H9 (cell line): Measurements from ENCODE around the gene BPIFB3. TPM values are rescaled to one million over a fixed set of nuclear protein-coding genes. Genes with fewer than 3 reads are reported as not detected.
"Not testable (repeated sequence)": the region's sequence is repeated elsewhere in the genome, so short reads cannot be mapped to it uniquely, and the experiment has no call there.

Experiments
- DNase-seq: peaks from one replicate; pipeline ENCODE4 v3.0.0-alpha.2; 2017
- H2AFZ ChIP-seq: one replicate; pipeline ENCODE4 v1.6.1; 2013; ENCODE audit warnings: mild to moderate bottlenecking, low read length, control low read depth, moderate library complexity
- H2AK5ac ChIP-seq: 2 replicates; pipeline ENCODE4 v1.6.1; 2013; ENCODE audit warnings: low read length, control low read depth, mixed read lengths; ENCODE audit not compliant: insufficient read length
- H2BK120ac ChIP-seq: one replicate; pipeline ENCODE4 v1.6.1; 2013; ENCODE audit warnings: low read depth, mild to moderate bottlenecking, low read length, control low read depth, inconsistent platforms; ENCODE audit not compliant: poor library complexity, severe bottlenecking
- H2BK12ac ChIP-seq: 2 replicates; pipeline ENCODE4 v1.6.1; 2013; ENCODE audit warnings: low read length, control low read depth, mixed read lengths, low read depth; ENCODE audit not compliant: insufficient read length
- H2BK15ac ChIP-seq: 2 replicates; pipeline ENCODE4 v1.6.1; 2013; ENCODE audit warnings: low read depth, low read length, control low read depth
- H2BK20ac ChIP-seq: one replicate; pipeline ENCODE4 v1.6.1; 2013; ENCODE audit warnings: low read depth, mild to moderate bottlenecking, low read length, control low read depth, inconsistent platforms; ENCODE audit not compliant: poor library complexity, severe bottlenecking
- H2BK5ac ChIP-seq: 2 replicates; pipeline ENCODE4 v1.6.1; 2013; ENCODE audit warnings: low read length, control low read depth, mixed read lengths; ENCODE audit not compliant: insufficient read length
- H3K14ac ChIP-seq: 2 replicates; pipeline ENCODE4 v1.6.1; 2013; ENCODE audit warnings: low read length, control low read depth; ENCODE audit not compliant: insufficient read depth
- H3K18ac ChIP-seq: 2 replicates; pipeline ENCODE4 v1.6.1; 2013; ENCODE audit warnings: low read depth, mild to moderate bottlenecking, mixed read lengths, low read length, control low read depth; ENCODE audit not compliant: insufficient read length
- H3K23ac ChIP-seq: 2 replicates; pipeline ENCODE4 v1.6.1; 2013; ENCODE audit warnings: low read length, control low read depth, mixed read lengths, low read depth; ENCODE audit not compliant: insufficient read length
- H3K23me2 ChIP-seq: 2 replicates; pipeline ENCODE4 v1.6.1; 2013; ENCODE audit warnings: low read depth, mild to moderate bottlenecking, mixed read lengths, low read length, control low read depth; ENCODE audit not compliant: insufficient read length, poor library complexity, severe bottlenecking
- H3K27ac ChIP-seq: 2 replicates; pipeline ENCODE4 v1.5.1; 2013; ENCODE audit warnings: low read length, control low read depth, mixed read lengths, low read depth; ENCODE audit not compliant: insufficient read length
- H3K27me3 ChIP-seq: 2 replicates; pipeline ENCODE4 v1.6.1; 2013; ENCODE audit warnings: low read length, control low read depth, inconsistent platforms; ENCODE audit not compliant: insufficient read depth
- H3K4ac ChIP-seq: 2 replicates; pipeline ENCODE4 v1.6.1; 2013; ENCODE audit warnings: low read depth, mild to moderate bottlenecking, control low read depth, inconsistent platforms, low read length, moderate library complexity
- H3K4me1 ChIP-seq: 2 replicates; pipeline ENCODE4 v1.6.1; 2013; ENCODE audit warnings: low read length, control low read depth, inconsistent platforms; ENCODE audit not compliant: insufficient read depth
- H3K4me2 ChIP-seq: 2 replicates; pipeline ENCODE4 v1.6.1; 2013; ENCODE audit warnings: low read length, control low read depth, mixed read lengths; ENCODE audit not compliant: insufficient read length, insufficient read depth
- H3K56ac ChIP-seq: 2 replicates; pipeline ENCODE4 v1.6.1; 2013; ENCODE audit warnings: low read depth, mild to moderate bottlenecking, mixed read lengths, low read length, control low read depth; ENCODE audit not compliant: insufficient read length
- H3K79me1 ChIP-seq: 2 replicates; pipeline ENCODE4 v1.6.1; 2013; ENCODE audit warnings: low read depth, mild to moderate bottlenecking, moderate library complexity, low read length, control low read depth, inconsistent platforms; ENCODE audit not compliant: insufficient read depth, poor library complexity, severe bottlenecking
- H3K79me2 ChIP-seq: 2 replicates; pipeline ENCODE4 v1.6.1; 2013; ENCODE audit warnings: low read length, control low read depth, inconsistent platforms; ENCODE audit not compliant: insufficient read depth
- H3K9ac ChIP-seq: 2 replicates; pipeline ENCODE4 v1.6.1; 2013; ENCODE audit warnings: low read length, control low read depth, mixed read lengths; ENCODE audit not compliant: insufficient read length; ENCODE audit errors: extremely low read depth
- H3K9me3 ChIP-seq: one replicate; pipeline ENCODE4 v1.6.1; 2013; ENCODE audit warnings: low read depth, low read length, inconsistent platforms; ENCODE audit not compliant: control insufficient read depth
- H3T11ph ChIP-seq: one replicate; pipeline ENCODE4 v1.6.1; 2013; ENCODE audit warnings: mild to moderate bottlenecking, low read length, control low read depth, inconsistent platforms
- H4K20me1 ChIP-seq: one replicate; pipeline ENCODE4 v1.6.1; 2013; ENCODE audit not compliant: control insufficient read depth, insufficient read length, insufficient read depth
- H4K5ac ChIP-seq: 2 replicates; pipeline ENCODE4 v1.6.1; 2013; ENCODE audit warnings: low read depth, mild to moderate bottlenecking, mixed read lengths, low read length, control low read depth; ENCODE audit not compliant: insufficient read length
- H4K8ac ChIP-seq: replicated peaks from 2 replicates; pipeline ENCODE4 v1.6.1; 2013; ENCODE audit warnings: low read length, control low read depth, mixed read lengths, low read depth; ENCODE audit not compliant: insufficient read length
- H4K91ac ChIP-seq: 2 replicates; pipeline ENCODE4 v1.6.1; 2013; ENCODE audit warnings: low read depth, mild to moderate bottlenecking, moderate library complexity, mixed read lengths, low read length, control low read depth; ENCODE audit not compliant: insufficient read length
- H3K27ac Mint-ChIP-seq, 3 experiments: 2 replicates in 2 of 3; 3 replicates in 1 of 3; pipeline ENCODE4 v1.8.0; 2020 to 2021; ENCODE audit warnings: mixed read lengths in 3 of 3, mild to moderate bottlenecking in 1 of 3, moderate library complexity in 1 of 3
- H3K27me3 Mint-ChIP-seq: 2 replicates; pipeline ENCODE4 v1.8.0; 2021; ENCODE audit warnings: low read depth, mild to moderate bottlenecking, moderate library complexity, mixed read lengths
- H3K36me3 Mint-ChIP-seq, 3 experiments: 2 replicates in 2 of 3; 3 replicates in 1 of 3; pipeline ENCODE4 v1.8.0; 2020 to 2021; ENCODE audit warnings: low read depth in 3 of 3, mixed read lengths in 3 of 3; ENCODE audit not compliant: insufficient read depth in 1 of 3
- H3K4me1 Mint-ChIP-seq, 2 experiments: 2 replicates each; pipeline ENCODE4 v1.8.0; 2020; ENCODE audit warnings: mixed read lengths in 2 of 2
- H3K4me3 Mint-ChIP-seq, 2 experiments: 2 replicates in 1 of 2; 3 replicates in 1 of 2; pipeline ENCODE4 v1.8.0; 2020 to 2021; ENCODE audit warnings: mild to moderate bottlenecking in 2 of 2, mixed read lengths in 2 of 2, moderate library complexity in 1 of 2
- H3K9me3 Mint-ChIP-seq, 2 experiments: 2 replicates in 1 of 2; 3 replicates in 1 of 2; pipeline ENCODE4 v1.8.0; 2020; ENCODE audit warnings: mild to moderate bottlenecking in 2 of 2, mixed read lengths in 2 of 2, moderate library complexity in 1 of 2
- WGBS: extraction: QIAGEN DNeasy Blood & Tissue Kit; methylation state at CpG from one replicate; pipeline ENCODE4 v1.1.7; 2013; ENCODE audit warnings: missing lambda C conversion rate, low lambda C conversion rate, mixed read lengths; ENCODE audit not compliant: insufficient read length; ENCODE audit errors: extremely low coverage; 5-methylcytosine and 5-hydroxymethylcytosine counted together
- total RNA-seq: library from RNA; stranded (reverse); gene quantifications from 2 replicates; pipeline ENCODE4 v1.2.1, GENCODE V29; 2021
- TF ChIP-seq, protein P1 (sequence below): fragments of 200-600 bp; sonication (generic); conservative IDR thresholded peaks from 3 replicates; pipeline ENCODE4 v1.8.0; 2021; ENCODE audit warnings: antibody characterized with exemption, mild to moderate bottlenecking

Gene BPIFB3
- total RNA-seq, 1 experiment from 2014 or later, result not detected

DNA sequence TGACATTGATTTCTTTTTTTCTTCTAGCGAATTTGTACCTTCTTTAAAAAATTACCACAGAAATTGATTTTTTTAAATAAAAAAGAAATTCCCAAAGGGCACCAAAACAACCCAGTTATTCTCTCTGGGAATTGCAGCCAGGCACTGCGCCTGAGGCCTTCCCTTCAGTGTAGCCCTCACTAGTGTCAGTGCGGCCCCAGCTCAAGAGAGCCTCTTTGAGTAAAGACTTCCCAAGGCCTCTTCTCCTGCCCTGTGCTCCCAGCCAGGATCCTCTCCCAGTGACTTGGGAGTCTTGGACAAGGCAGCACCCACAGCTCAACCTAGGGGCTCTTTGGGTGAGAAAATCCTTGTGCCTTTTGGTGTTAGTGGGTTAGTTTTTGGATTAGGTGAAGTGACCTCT lies 67.2 kb downstream of the BPIFB3 start:
- H3K9me3 Mint-ChIP-seq, result peaks cover 20 to 21% of the 10 kb centered on the region in 2 experiments
- no peak for DNase-seq
- H3K23ac ChIP-seq, result no peak overlapping the region

GRCh38 chr20:33122297-33122696 lies 68.6 kb downstream of the BPIFB3 start:
- not testable (repeated sequence) for H3K4me2 ChIP-seq, H2BK120ac ChIP-seq, H3K4ac ChIP-seq, H3K4me3 Mint-ChIP-seq, H3K27ac Mint-ChIP-seq, H2AK5ac ChIP-seq, H3K27me3 ChIP-seq, H3K23me2 ChIP-seq, H2AFZ ChIP-seq, H3K4me1 Mint-ChIP-seq, H4K91ac ChIP-seq, H3K56ac ChIP-seq, H3K9me3 ChIP-seq, H3K79me2 ChIP-seq, H4K5ac ChIP-seq, H3K18ac ChIP-seq, H3K9ac ChIP-seq, DNase-seq, H3K36me3 Mint-ChIP-seq, H3K23ac ChIP-seq, H4K8ac ChIP-seq, H3K79me1 ChIP-seq, H3T11ph ChIP-seq, H3K27ac ChIP-seq, H2BK15ac ChIP-seq, H4K20me1 ChIP-seq, H2BK12ac ChIP-seq, H2BK5ac ChIP-seq, H3K14ac ChIP-seq, H3K4me1 ChIP-seq, H2BK20ac ChIP-seq
- no CpG with 5 or more reads among the region's 1 CpG for WGBS
- Mint-ChIP-seq H3K9me3 (peaks cover 17 to 18% of the 10 kb centered on the region in 2 experiments), H3K27me3 (peaks cover 43% of the 10 kb centered on the region)

More for the DNA sequence above, 67.2 kb downstream of the BPIFB3 start:
- Histone ChIP-seq H3T11ph (no peak overlapping the region), H4K8ac (no peak overlapping the region), H3K23me2 (no peaks in the 10 kb centered on the region), H4K20me1 (no peaks in the 10 kb centered on the region), H4K5ac (no peak overlapping the region), H3K9ac (no peak overlapping the region), H3K4me2 (no peak overlapping the region), H3K14ac (no peak overlapping the region), H3K4ac (no peak overlapping the region), H2BK20ac (no peak overlapping the region), H3K27ac (no peak overlapping the region), H3K56ac (no peak overlapping the region), H3K27me3 (no peaks in the 10 kb centered on the region), H2AK5ac (no peak overlapping the region), H4K91ac (no peak overlapping the region), H3K18ac (no peak overlapping the region), H2BK12ac (no peak overlapping the region), H2BK15ac (no peak overlapping the region), H2BK5ac (no peak overlapping the region), H3K4me1 (no peaks in the 10 kb centered on the region), H3K79me2 (no peaks in the 10 kb centered on the region), H2BK120ac (no peak overlapping the region), H3K9me3 (no peaks in the 10 kb centered on the region), H3K79me1 (no peaks in the 10 kb centered on the region), H2AFZ (no peak overlapping the region)
- Mint-ChIP-seq H3K27me3 (peaks cover 42% of the 10 kb centered on the region), H3K4me1 (peaks cover 0 to under 1% of the 10 kb centered on the region in 2 experiments; a peak in 1 of 4 replicates), H3K36me3 (peaks cover 2 to 5% (median 4%) of the 10 kb centered on the region in 3 experiments; a peak in 4 of 7 replicates), H3K4me3 (no peak overlapping the region), H3K27ac (no peak overlapping the region)
- no CpG with 5 or more reads among the region's 3 CpGs for WGBS
- TF ChIP-seq, protein P1, sequence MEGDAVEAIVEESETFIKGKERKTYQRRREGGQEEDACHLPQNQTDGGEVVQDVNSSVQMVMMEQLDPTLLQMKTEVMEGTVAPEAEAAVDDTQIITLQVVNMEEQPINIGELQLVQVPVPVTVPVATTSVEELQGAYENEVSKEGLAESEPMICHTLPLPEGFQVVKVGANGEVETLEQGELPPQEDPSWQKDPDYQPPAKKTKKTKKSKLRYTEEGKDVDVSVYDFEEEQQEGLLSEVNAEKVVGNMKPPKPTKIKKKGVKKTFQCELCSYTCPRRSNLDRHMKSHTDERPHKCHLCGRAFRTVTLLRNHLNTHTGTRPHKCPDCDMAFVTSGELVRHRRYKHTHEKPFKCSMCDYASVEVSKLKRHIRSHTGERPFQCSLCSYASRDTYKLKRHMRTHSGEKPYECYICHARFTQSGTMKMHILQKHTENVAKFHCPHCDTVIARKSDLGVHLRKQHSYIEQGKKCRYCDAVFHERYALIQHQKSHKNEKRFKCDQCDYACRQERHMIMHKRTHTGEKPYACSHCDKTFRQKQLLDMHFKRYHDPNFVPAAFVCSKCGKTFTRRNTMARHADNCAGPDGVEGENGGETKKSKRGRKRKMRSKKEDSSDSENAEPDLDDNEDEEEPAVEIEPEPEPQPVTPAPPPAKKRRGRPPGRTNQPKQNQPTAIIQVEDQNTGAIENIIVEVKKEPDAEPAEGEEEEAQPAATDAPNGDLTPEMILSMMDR, result no peak
